Osteoblast (primary cell): ENCODE data around the gene GNAI1. TPM values are rescaled to one million over a fixed set of nuclear protein-coding genes. Genes with fewer than 3 reads are reported as not detected.

Experiments used
- DNase-seq: peaks from one replicate; pipeline ENCODE4 v3.0.0; 2011; ENCODE audit warnings: low spot score, mixed read lengths; ENCODE audit not compliant: insufficient read length; ENCODE audit errors: missing footprints
- H2AFZ ChIP-seq: 2 replicates; pipeline ENCODE4 v1.6.0; 2011; ENCODE audit warnings: mild to moderate bottlenecking, low read length
- H3K27ac ChIP-seq: 2 replicates; pipeline ENCODE4 v1.5.1; 2011; ENCODE audit warnings: mild to moderate bottlenecking, low read depth, low read length, moderate library complexity
- H3K27me3 ChIP-seq: 2 replicates; pipeline ENCODE4 v1.6.0; 2012; ENCODE audit warnings: mild to moderate bottlenecking, control low read depth, inconsistent platforms, low read length, moderate library complexity; ENCODE audit not compliant: insufficient read depth
- H3K36me3 ChIP-seq: 2 replicates; pipeline ENCODE4 v1.5.1; 2011; ENCODE audit warnings: mild to moderate bottlenecking, low read length, control low read depth, moderate library complexity; ENCODE audit not compliant: insufficient read depth
- H3K4me1 ChIP-seq: 2 replicates; pipeline ENCODE4 v1.5.1; 2011; ENCODE audit warnings: mild to moderate bottlenecking, low read length, control low read depth, moderate library complexity; ENCODE audit not compliant: insufficient read depth
- H3K4me2 ChIP-seq: 2 replicates; pipeline ENCODE4 v1.6.0; 2011; ENCODE audit warnings: mild to moderate bottlenecking, low read length; ENCODE audit not compliant: insufficient read depth
- H3K4me3 ChIP-seq: fragments of 200-600 bp; sonication (generic); 3 replicates; pipeline ENCODE4 v1.5.1; 2012; ENCODE audit warnings: mild to moderate bottlenecking, low read length, inconsistent platforms; ENCODE audit not compliant: insufficient read depth
- H3K79me2 ChIP-seq: 2 replicates; pipeline ENCODE4 v1.6.0; 2012; ENCODE audit warnings: mild to moderate bottlenecking, low read length, control low read depth, inconsistent platforms; ENCODE audit not compliant: insufficient read depth
- H3K9me3 ChIP-seq: 2 replicates; pipeline ENCODE4 v1.5.1; 2011; ENCODE audit warnings: low read depth, low read length, control low read depth
- H4K20me1 ChIP-seq: 2 replicates; pipeline ENCODE4 v1.6.0; 2012; ENCODE audit warnings: mild to moderate bottlenecking, low read length, control low read depth; ENCODE audit not compliant: insufficient read depth
- total RNA-seq: library from RNA; depleted of rRNA; stranded (reverse); fragments of >200 nt; gene quantifications from 2 replicates; pipeline ENCODE4 v1.2.3, GENCODE V29; 2012
- TF ChIP-seq, protein P1 (sequence below): IDR thresholded peaks from 2 replicates; pipeline ENCODE4 v1.5.1; 2011; ENCODE audit warnings: mild to moderate bottlenecking, low read depth, low read length, moderate library complexity; ENCODE audit errors: extremely low read depth

The GNAI1 gene
- total RNA-seq, 1 donor: 36.2 TPM

DNA sequence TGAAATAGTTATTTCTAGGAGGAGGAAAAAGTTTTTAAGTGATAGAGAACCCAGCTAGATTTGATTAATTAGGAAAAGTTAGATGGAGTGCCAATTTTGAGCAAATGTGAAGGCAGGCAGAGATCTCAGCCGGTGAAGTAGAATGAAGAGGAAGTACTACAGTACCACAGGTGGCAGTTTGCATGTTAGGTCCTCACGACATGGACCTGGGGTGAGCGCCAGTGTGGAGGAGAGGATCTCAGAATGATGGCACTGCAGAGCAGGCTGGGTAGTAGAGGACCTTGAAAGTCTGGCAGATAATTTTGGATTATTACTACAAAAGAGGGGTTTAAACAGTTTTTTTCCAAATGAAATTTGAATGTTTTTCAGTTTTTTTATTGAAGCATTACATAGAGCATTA lies 81.1 kb downstream of the GNAI1 start:
- DNase-seq: no peak
- H3K36me3 ChIP-seq: peaks cover 15% of the 10 kb centered on the region
- H3K27me3 ChIP-seq: no peaks in the 10 kb centered on the region
- H3K4me2 ChIP-seq: no peak overlapping the region
- no peak overlapping the region for H3K4me3 ChIP-seq
- TF ChIP-seq, protein P1, sequence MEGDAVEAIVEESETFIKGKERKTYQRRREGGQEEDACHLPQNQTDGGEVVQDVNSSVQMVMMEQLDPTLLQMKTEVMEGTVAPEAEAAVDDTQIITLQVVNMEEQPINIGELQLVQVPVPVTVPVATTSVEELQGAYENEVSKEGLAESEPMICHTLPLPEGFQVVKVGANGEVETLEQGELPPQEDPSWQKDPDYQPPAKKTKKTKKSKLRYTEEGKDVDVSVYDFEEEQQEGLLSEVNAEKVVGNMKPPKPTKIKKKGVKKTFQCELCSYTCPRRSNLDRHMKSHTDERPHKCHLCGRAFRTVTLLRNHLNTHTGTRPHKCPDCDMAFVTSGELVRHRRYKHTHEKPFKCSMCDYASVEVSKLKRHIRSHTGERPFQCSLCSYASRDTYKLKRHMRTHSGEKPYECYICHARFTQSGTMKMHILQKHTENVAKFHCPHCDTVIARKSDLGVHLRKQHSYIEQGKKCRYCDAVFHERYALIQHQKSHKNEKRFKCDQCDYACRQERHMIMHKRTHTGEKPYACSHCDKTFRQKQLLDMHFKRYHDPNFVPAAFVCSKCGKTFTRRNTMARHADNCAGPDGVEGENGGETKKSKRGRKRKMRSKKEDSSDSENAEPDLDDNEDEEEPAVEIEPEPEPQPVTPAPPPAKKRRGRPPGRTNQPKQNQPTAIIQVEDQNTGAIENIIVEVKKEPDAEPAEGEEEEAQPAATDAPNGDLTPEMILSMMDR: no peak
- H3K9me3 ChIP-seq: no peaks in the 10 kb centered on the region
- no peak overlapping the region for H3K27ac ChIP-seq
- H4K20me1 ChIP-seq: no peaks in the 10 kb centered on the region
- H2AFZ ChIP-seq: no peak overlapping the region
- H3K79me2 ChIP-seq: no peaks in the 10 kb centered on the region
- H3K4me1 ChIP-seq: peaks cover 6% of the 10 kb centered on the region

DNA sequence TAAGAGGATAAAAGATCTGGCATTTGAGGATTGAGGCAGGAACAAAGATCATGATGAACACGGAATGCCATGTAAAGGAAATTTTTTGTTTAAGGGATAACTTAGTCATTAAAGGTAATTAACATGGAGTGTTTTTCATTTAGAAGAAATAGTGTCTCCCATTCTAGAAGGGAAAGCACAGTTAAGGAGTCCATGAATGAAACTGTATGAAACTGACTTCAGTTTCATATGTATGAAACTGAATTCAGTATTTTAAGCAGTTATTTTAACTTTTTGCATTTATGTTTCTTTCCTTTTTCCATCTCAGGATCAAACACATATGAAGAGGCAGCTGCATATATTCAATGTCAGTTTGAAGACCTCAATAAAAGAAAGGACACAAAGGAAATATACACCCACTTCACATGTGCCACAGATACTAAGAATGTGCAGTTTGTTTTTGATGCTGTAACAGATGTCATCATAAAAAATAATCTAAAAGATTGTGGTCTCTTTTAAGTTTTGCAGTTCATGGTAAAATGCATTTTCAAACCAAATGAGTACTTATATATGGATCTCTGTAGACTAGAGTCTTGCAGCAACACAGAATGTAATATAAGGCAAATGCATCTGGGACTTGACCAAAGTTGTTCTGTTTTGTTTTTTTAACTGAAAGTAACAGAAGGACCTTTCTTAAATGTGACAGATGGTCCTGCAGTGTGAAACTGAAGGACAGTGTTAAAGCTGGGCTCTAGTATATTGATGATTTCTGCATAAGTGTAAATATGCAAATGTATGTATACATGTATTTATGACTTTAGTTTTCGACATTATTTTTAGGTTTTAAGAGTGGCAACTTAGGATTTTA lies 82.6 kb downstream of the GNAI1 start:
- TF ChIP-seq, protein P1: no peak
- no peaks in the 10 kb centered on the region for H3K79me2 ChIP-seq
- no peak overlapping the region for H2AFZ ChIP-seq
- DNase-seq: no peak
- H3K4me3 ChIP-seq: no peak overlapping the region
- H3K27ac ChIP-seq: no peak overlapping the region
- H3K9me3 ChIP-seq: no peaks in the 10 kb centered on the region
- peaks cover 6% of the 10 kb centered on the region for H3K4me1 ChIP-seq
- no peaks in the 10 kb centered on the region for H4K20me1 ChIP-seq
- no peak overlapping the region for H3K4me2 ChIP-seq
- peaks cover 10% of the 10 kb centered on the region for H3K36me3 ChIP-seq
- no peaks in the 10 kb centered on the region for H3K27me3 ChIP-seq

DNA sequence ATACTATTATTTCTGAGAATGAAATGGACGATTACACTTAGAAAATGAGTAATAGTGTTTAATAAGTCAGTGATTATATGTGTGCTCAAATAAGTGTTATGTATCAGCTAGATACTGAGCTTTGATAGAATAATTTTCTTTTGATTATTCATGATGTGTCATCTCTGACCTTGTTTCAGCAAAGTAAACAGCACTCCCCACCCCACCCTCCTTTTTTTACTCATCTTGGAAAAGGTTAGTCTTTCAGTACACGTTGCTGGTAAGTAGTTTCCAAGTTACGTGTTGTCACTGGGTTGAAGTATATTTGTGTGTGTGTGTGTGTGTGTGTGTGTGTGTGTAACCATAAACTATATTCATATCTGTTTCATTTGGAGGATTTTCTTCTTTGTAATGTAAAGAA lies 84.1 kb downstream of the GNAI1 start:
- no peaks in the 10 kb centered on the region for H4K20me1 ChIP-seq
- peaks cover 6% of the 10 kb centered on the region for H3K4me1 ChIP-seq
- no peaks in the 10 kb centered on the region for H3K79me2 ChIP-seq
- TF ChIP-seq, protein P1: no peak
- no peak overlapping the region for H3K4me3 ChIP-seq
- peak; percentile 22 for DNase-seq
- H3K4me2 ChIP-seq: no peak overlapping the region
- no peaks in the 10 kb centered on the region for H3K27me3 ChIP-seq
- H3K9me3 ChIP-seq: no peaks in the 10 kb centered on the region
- H3K27ac ChIP-seq: no peak overlapping the region
- H3K36me3 ChIP-seq: peaks cover 4% of the 10 kb centered on the region
- H2AFZ ChIP-seq: no peak overlapping the region

DNA sequence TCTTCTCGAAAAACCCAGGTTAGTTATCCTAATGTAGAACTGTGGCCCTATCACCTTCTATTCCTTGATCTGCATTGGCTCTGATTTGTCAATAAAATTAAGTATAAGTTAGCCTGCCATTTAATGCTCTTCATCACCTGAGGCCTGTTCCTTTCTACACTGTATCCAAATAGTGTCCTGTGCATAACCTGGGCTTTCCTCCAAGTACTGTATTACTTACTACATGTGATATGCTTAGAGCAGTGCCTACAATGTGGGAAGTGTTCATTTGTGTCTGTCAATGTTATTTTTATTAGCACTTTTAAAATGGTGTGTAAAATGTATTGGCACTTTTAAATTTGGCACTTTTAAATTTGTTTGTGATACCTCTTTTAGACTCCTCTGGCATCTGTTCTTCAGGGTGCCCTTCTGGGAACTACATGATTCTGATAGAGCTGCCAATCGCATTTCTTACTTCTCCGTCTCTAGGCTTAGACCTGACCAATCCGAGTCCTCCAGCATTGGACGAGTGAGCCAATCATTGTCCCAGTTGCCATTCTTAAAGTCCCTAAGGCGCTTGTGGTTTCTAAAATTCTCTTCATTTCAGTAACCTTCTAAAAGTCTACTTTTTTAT lies 85.5 kb downstream of the GNAI1 start:
- Histone ChIP-seq H3K4me1 (peaks cover 10% of the 10 kb centered on the region), H3K4me3 (no peak overlapping the region), H2AFZ (no peak overlapping the region), H3K79me2 (no peaks in the 10 kb centered on the region), H3K4me2 (no peak overlapping the region), H3K27me3 (no peaks in the 10 kb centered on the region), H3K9me3 (no peaks in the 10 kb centered on the region), H4K20me1 (no peaks in the 10 kb centered on the region), H3K27ac (no peak overlapping the region), H3K36me3 (no peaks in the 10 kb centered on the region)
- TF ChIP-seq, protein P1: no peak
- DNase-seq: no peak
